Measurements from ENCODE around the gene MYO1D. TPM values are rescaled to one million over a fixed set of nuclear protein-coding genes. Genes with fewer than 3 reads are reported as not detected.

The MYO1D gene
- total and polyA plus RNA-seq, 11 donors: 3.3 to 15.5 (median 8.9) TPM

DNA sequence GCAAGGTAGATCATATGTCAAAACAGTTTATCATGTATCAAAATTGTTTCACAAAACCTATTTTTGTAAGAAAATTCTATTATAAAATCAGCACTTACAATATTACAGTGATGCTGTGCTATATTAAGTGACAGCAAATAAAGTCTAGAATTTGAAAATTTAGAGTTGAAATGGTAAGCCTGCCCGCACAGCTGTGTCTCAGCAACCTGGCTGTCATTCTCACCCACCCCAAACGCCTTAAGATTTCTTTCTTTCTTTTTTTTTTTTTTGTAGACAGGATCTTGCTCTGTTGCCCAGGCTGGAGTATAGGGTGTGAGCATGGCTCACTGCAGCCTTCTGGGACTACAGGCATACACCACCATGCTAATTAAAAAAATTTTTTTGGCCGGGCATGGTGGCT is 363.3 kb downstream of the MYO1D start:
- no peaks in the 10 kb centered on the region for H3K36me3 ChIP-seq
- H3K27me3 ChIP-seq: peaks cover 0 to under 1% (median 0%) of the 10 kb centered on the region in 9 donors
- peaks cover 0 to 20% (median 7%) of the 10 kb centered on the region in 12 donors for H3K4me1 ChIP-seq
- no peak overlapping the region for H3K4me3 ChIP-seq
- no peak for DNase-seq
- ATAC-seq: no peak
- TF ChIP-seq POLR2A (IDR thresholded peaks at IDR 0.05) (no peak), CTCF (IDR thresholded peaks at IDR 0.05) (no peak)
- H3K27ac ChIP-seq: no peak overlapping the region
- intact Hi-C loops (cut with DNase I): no loop called here
- H3K9me3 ChIP-seq: no peaks in the 10 kb centered on the region
- WGBS, 4 donors: 83 to 93% (median 89%) methylated on average over 3 of the region's 3 CpGs

GRCh38 chr17:32512328-32512727 is 364.6 kb downstream of the MYO1D start:
- Histone ChIP-seq H3K4me3 (no peak overlapping the region), H3K27ac (no peak overlapping the region), H3K4me1 (peaks cover 0 to 19% (median 7%) of the 10 kb centered on the region in 12 donors), H3K36me3 (no peaks in the 10 kb centered on the region), H3K9me3 (no peaks in the 10 kb centered on the region), H3K27me3 (no peaks in the 10 kb centered on the region)
- intact Hi-C loops (cut with DNase I): no loop called here
- WGBS, 4 donors: 86 to 94% (median 93%) methylated on average over 2 of the region's 2 CpGs
- TF ChIP-seq CTCF (IDR thresholded peaks at IDR 0.05): no peak
- TF ChIP-seq POLR2A (IDR thresholded peaks at IDR 0.05): no peak
- ATAC-seq (no peak), DNase-seq (no peak)

- no peaks in the 10 kb centered on the region for H3K27me3 ChIP-seq
- peaks cover 0 to 11% (median 0%) of the 10 kb centered on the region in 12 donors for H3K4me1 ChIP-seq
- ATAC-seq (no peak), DNase-seq (no peak)
- TF ChIP-seq POLR2A (IDR thresholded peaks at IDR 0.05): no peak
- no peak for TF ChIP-seq CTCF (IDR thresholded peaks at IDR 0.05)
- H3K9me3 ChIP-seq: no peaks in the 10 kb centered on the region
- H3K36me3 ChIP-seq: no peaks in the 10 kb centered on the region
- WGBS, 4 donors: 78 to 87% (median 82%) methylated on average over 7 of the region's 7 CpGs
- H3K4me3 ChIP-seq: no peak overlapping the region
- intact Hi-C loops (cut with DNase I): no loop called here
- H3K27ac ChIP-seq: no peak overlapping the region
These were observed 366.5 kb downstream of the MYO1D start for GRCh38 chr17:32510466-32510865.

- WGBS, 4 donors: 90 to 96% (median 92%) methylated on average over 5 of the region's 5 CpGs
These were observed 368.0 kb downstream of the MYO1D start for GRCh38 chr17:32508926-32509325.

More at GRCh38 chr17:32508926-32509325, 368.0 kb downstream of the MYO1D start:
- Histone ChIP-seq H3K27me3 (no peaks in the 10 kb centered on the region), H3K4me1 (peaks cover 0 to 22% (median 0%) of the 10 kb centered on the region in 12 donors), H3K4me3 (no peak overlapping the region), H3K36me3 (no peaks in the 10 kb centered on the region), H3K27ac (no peak overlapping the region), H3K9me3 (no peaks in the 10 kb centered on the region)
- ATAC-seq (no peak), DNase-seq (no peak)
- no peak for TF ChIP-seq CTCF (IDR thresholded peaks at IDR 0.05)
- intact Hi-C loops (cut with DNase I): no loop called here
